Esophagus (tissue), 2 donors: Measurements from ENCODE around the gene SELENOF. TPM values are rescaled to one million over a fixed set of nuclear protein-coding genes. Genes with fewer than 3 reads are reported as not detected.
"Not testable (repeated sequence)": the region's sequence is repeated elsewhere in the genome, so short reads cannot be mapped to it uniquely, and the experiment has no call there.

Experiments used
- H3K27ac ChIP-seq, 2 donors: one replicate each; pipeline ENCODE4 v1.5.1; 2013; ENCODE audit warnings: low read depth in 2 of 2, mild to moderate bottlenecking in 2 of 2, inconsistent platforms in 1 of 2, low read length in 1 of 2, moderate library complexity in 1 of 2
- H3K27me3 ChIP-seq, 2 donors: one replicate each; pipeline ENCODE4 v1.6.1; 2013; ENCODE audit warnings: low read length in 2 of 2, control low read depth in 1 of 2, mild to moderate bottlenecking in 1 of 2; ENCODE audit not compliant: insufficient read depth in 2 of 2, control insufficient read depth in 1 of 2
- H3K36me3 ChIP-seq, 2 donors: one replicate each; pipeline ENCODE4 v1.6.1; 2013; ENCODE audit warnings: low read length in 1 of 2; ENCODE audit not compliant: control insufficient read depth in 2 of 2, insufficient read depth in 2 of 2
- H3K4me1 ChIP-seq, 2 donors: one replicate each; pipeline ENCODE4 v1.6.1; 2013; ENCODE audit warnings: low read length in 1 of 2; ENCODE audit not compliant: control insufficient read depth in 2 of 2, insufficient read depth in 2 of 2
- H3K4me3 ChIP-seq, 2 donors: one replicate each; pipeline ENCODE4 v1.5.1; 2013; ENCODE audit warnings: low read length in 2 of 2, mild to moderate bottlenecking in 2 of 2, low read depth in 1 of 2, moderate library complexity in 1 of 2
- H3K9me3 ChIP-seq, 2 donors: one replicate each; pipeline ENCODE4 v1.6.1; 2013; ENCODE audit warnings: mild to moderate bottlenecking in 2 of 2, low read depth in 1 of 2, low read length in 1 of 2, moderate library complexity in 1 of 2; ENCODE audit not compliant: control insufficient read depth in 2 of 2, insufficient read depth in 1 of 2
- WGBS, 2 donors: extraction: QIAGEN DNeasy Blood & Tissue Kit; methylation state at CpG; one replicate each; pipeline ENCODE4 v1.1.7; 2013; 5-methylcytosine and 5-hydroxymethylcytosine counted together
- polyA plus RNA-seq, 2 donors: library from polyadenylated mRNA; stranded (reverse); fragments of 200-250 nt; gene quantifications; one replicate each; pipeline ENCODE4 v1.2.3, GENCODE V29; 2013
- donor health status: healthy with polysubstance abuse.
- donor health status: Bipolar disorder and iron deficiency.

The SELENOF gene
- polyA plus RNA-seq, 2 donors = 44.4 to 64.9 TPM

GRCh38 chr1:86905875-86906274, 8.1 kb downstream of the SELENOF start:
- no peaks in the 10 kb centered on the region for H3K36me3 ChIP-seq
- H3K27ac ChIP-seq = no peak overlapping the region
- H3K4me3 ChIP-seq = no peak overlapping the region
- 35 to 71% methylated on average over 1 of the region's 1 CpG for WGBS, 2 donors
- no peaks in the 10 kb centered on the region for H3K27me3 ChIP-seq
- no peaks in the 10 kb centered on the region for H3K4me1 ChIP-seq
- H3K9me3 ChIP-seq = no peaks in the 10 kb centered on the region

- H3K4me1 ChIP-seq, H3K27ac ChIP-seq, H3K36me3 ChIP-seq, H3K27me3 ChIP-seq, H3K4me3 ChIP-seq, H3K9me3 ChIP-seq: not testable (repeated sequence)
- 96% methylated on average over 5 to 31 of the region's 33 CpGs for WGBS, 2 donors
These were observed 14.5 kb downstream of the SELENOF start for GRCh38 chr1:86899401-86899800.

- Histone ChIP-seq H3K36me3 (no peaks in the 10 kb centered on the region), H3K9me3 (no peaks in the 10 kb centered on the region), H3K27ac (no peak overlapping the region), H3K4me1 (no peaks in the 10 kb centered on the region), H3K27me3 (no peaks in the 10 kb centered on the region), H3K4me3 (no peak overlapping the region)
- WGBS, 2 donors = 98 to 99% methylated on average over 5 of the region's 5 CpGs
These were observed 25.6 kb downstream of the SELENOF start for GRCh38 chr1:86888327-86888726.

- Histone ChIP-seq H3K27ac (no peak overlapping the region), H3K36me3 (no peaks in the 10 kb centered on the region), H3K27me3 (no peaks in the 10 kb centered on the region), H3K9me3 (no peaks in the 10 kb centered on the region), H3K4me3 (no peak overlapping the region), H3K4me1 (no peaks in the 10 kb centered on the region)
- 97% methylated on average over 5 of the region's 5 CpGs for WGBS, 2 donors
These were observed 26.3 kb downstream of the SELENOF start for GRCh38 chr1:86887479-86888162.

GRCh38 chr1:86875722-86876121, 38.2 kb downstream of the SELENOF start:
- no peaks in the 10 kb centered on the region for H3K27me3 ChIP-seq
- WGBS, 2 donors = 93 to 100% methylated on average over 1 of the region's 1 CpG
- H3K27ac ChIP-seq = no peak overlapping the region
- H3K4me3 ChIP-seq = no peak overlapping the region
- no peaks in the 10 kb centered on the region for H3K36me3 ChIP-seq
- H3K4me1 ChIP-seq = no peaks in the 10 kb centered on the region
- H3K9me3 ChIP-seq = no peaks in the 10 kb centered on the region

- WGBS, 2 donors = 87 to 92% methylated on average over 8 of the region's 8 CpGs
- H3K4me3 ChIP-seq = no peak overlapping the region
- H3K27me3 ChIP-seq = no peaks in the 10 kb centered on the region
These were observed 41.8 kb downstream of the SELENOF start for GRCh38 chr1:86872086-86872485.

GRCh38 chr1:86871001-86871400, 42.9 kb downstream of the SELENOF start:
- Histone ChIP-seq H3K27ac (no peak overlapping the region), H3K27me3 (no peaks in the 10 kb centered on the region), H3K4me3 (no peak overlapping the region), H3K36me3 (no peaks in the 10 kb centered on the region), H3K4me1 (no peaks in the 10 kb centered on the region), H3K9me3 (no peaks in the 10 kb centered on the region)
- WGBS, 2 donors = 84 to 96% methylated on average over 3 of the region's 3 CpGs

More at GRCh38 chr1:86872086-86872485, 41.8 kb downstream of the SELENOF start:
- Histone ChIP-seq H3K27ac (no peak overlapping the region), H3K4me1 (no peaks in the 10 kb centered on the region), H3K36me3 (no peaks in the 10 kb centered on the region), H3K9me3 (no peaks in the 10 kb centered on the region)

GRCh38 chr1:86868477-86868876, 45.4 kb downstream of the SELENOF start:
- 88 to 89% methylated on average over 1 of the region's 1 CpG for WGBS, 2 donors
- H3K27ac ChIP-seq = no peak overlapping the region
- H3K9me3 ChIP-seq = no peaks in the 10 kb centered on the region
- H3K4me3 ChIP-seq = no peak overlapping the region
- no peaks in the 10 kb centered on the region for H3K36me3 ChIP-seq
- H3K27me3 ChIP-seq = no peaks in the 10 kb centered on the region
- no peaks in the 10 kb centered on the region for H3K4me1 ChIP-seq

- not testable (repeated sequence) for H3K4me1 ChIP-seq, H3K27me3 ChIP-seq, H3K27ac ChIP-seq, H3K36me3 ChIP-seq, H3K4me3 ChIP-seq, H3K9me3 ChIP-seq
- 96 to 97% methylated on average over 4 of the region's 4 CpGs for WGBS, 2 donors
These were observed 46.6 kb downstream of the SELENOF start for GRCh38 chr1:86867278-86867677.

- no peaks in the 10 kb centered on the region for H3K4me1 ChIP-seq
- no peaks in the 10 kb centered on the region for H3K9me3 ChIP-seq
- no peaks in the 10 kb centered on the region for H3K27me3 ChIP-seq
- H3K36me3 ChIP-seq = no peaks in the 10 kb centered on the region
- H3K27ac ChIP-seq = no peak overlapping the region
- H3K4me3 ChIP-seq = no peak overlapping the region
These were observed 47.3 kb downstream of the SELENOF start for GRCh38 chr1:86866665-86867064.
